HFF-Myc (cell line): ENCODE results near the gene LGMN.

Experiments
- DNase-seq: peaks from one replicate; pipeline ENCODE4 v3.0.0-alpha.2; 2011; ENCODE audit warnings: low read depth; ENCODE audit errors: extremely low read depth
- H3K4me3 ChIP-seq: replicated peaks from 2 replicates; pipeline ENCODE4 v1.5.1; 2011; ENCODE audit warnings: low read depth, mild to moderate bottlenecking, control low read depth, low read length
- TF ChIP-seq, protein P1 (sequence below): IDR thresholded peaks from 2 replicates; pipeline ENCODE4 v1.5.1; 2012; ENCODE audit warnings: mild to moderate bottlenecking, low read depth, low read length, control low read depth; ENCODE audit errors: missing control alignments

LGMN gene

GRCh38 chr14:92666251-92666650, 82.2 kb downstream of the LGMN start:
- H3K4me3 ChIP-seq: no peak overlapping the region
- no peak for DNase-seq

DNA sequence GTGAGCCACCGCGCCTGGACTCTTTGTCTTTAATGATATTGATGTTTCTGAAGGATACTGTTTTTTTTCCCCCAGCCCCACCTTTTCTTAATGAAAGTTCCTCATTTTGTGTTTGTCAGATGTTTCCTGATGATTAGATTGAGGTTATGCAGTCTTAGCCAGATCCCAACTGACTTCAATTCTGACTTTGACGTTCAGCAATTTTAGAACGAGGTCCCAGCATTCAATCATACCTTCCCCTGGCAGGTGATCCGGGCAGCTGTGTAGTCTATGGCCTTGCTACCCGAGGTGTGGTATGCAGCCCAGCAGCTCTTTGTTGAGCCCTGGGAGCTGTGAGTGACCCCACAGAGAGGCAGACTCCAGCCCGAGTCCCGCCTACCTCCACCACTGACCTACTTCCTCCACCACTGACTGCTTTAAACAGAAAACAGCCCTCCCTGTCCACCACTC, 82.7 kb downstream of the LGMN start:
- no peak for DNase-seq
- TF ChIP-seq, protein P1, sequence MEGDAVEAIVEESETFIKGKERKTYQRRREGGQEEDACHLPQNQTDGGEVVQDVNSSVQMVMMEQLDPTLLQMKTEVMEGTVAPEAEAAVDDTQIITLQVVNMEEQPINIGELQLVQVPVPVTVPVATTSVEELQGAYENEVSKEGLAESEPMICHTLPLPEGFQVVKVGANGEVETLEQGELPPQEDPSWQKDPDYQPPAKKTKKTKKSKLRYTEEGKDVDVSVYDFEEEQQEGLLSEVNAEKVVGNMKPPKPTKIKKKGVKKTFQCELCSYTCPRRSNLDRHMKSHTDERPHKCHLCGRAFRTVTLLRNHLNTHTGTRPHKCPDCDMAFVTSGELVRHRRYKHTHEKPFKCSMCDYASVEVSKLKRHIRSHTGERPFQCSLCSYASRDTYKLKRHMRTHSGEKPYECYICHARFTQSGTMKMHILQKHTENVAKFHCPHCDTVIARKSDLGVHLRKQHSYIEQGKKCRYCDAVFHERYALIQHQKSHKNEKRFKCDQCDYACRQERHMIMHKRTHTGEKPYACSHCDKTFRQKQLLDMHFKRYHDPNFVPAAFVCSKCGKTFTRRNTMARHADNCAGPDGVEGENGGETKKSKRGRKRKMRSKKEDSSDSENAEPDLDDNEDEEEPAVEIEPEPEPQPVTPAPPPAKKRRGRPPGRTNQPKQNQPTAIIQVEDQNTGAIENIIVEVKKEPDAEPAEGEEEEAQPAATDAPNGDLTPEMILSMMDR: no peak
- no peak overlapping the region for H3K4me3 ChIP-seq

More at GRCh38 chr14:92666251-92666650, 82.2 kb downstream of the LGMN start:
- TF ChIP-seq, protein P1: no peak

DNA sequence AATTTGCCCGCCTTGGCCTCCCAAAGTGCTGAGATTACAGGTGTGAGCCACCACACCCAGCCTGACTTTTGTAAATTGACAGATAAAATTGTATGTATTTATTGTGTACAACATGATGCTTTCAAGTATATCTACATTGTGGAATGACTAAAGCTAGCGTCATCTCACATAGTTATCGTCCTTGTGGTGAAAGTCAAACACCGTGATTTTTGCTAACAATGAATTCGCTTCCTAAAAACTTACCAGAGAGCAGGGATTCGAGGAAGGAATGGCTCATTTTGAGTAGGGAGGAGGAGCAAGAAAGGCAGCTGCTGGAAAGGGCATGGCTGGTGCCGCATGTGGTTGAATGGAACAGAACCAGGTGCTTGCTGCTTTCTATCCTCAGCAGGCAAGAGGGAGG, 85.4 kb downstream of the LGMN start:
- no peak overlapping the region for H3K4me3 ChIP-seq
- DNase-seq: no peak
- TF ChIP-seq, protein P1: no peak

GRCh38 chr14:92660571-92660970, 87.9 kb downstream of the LGMN start:
- no peak for DNase-seq
- TF ChIP-seq, protein P1: no peak
- H3K4me3 ChIP-seq: no peak overlapping the region

DNA sequence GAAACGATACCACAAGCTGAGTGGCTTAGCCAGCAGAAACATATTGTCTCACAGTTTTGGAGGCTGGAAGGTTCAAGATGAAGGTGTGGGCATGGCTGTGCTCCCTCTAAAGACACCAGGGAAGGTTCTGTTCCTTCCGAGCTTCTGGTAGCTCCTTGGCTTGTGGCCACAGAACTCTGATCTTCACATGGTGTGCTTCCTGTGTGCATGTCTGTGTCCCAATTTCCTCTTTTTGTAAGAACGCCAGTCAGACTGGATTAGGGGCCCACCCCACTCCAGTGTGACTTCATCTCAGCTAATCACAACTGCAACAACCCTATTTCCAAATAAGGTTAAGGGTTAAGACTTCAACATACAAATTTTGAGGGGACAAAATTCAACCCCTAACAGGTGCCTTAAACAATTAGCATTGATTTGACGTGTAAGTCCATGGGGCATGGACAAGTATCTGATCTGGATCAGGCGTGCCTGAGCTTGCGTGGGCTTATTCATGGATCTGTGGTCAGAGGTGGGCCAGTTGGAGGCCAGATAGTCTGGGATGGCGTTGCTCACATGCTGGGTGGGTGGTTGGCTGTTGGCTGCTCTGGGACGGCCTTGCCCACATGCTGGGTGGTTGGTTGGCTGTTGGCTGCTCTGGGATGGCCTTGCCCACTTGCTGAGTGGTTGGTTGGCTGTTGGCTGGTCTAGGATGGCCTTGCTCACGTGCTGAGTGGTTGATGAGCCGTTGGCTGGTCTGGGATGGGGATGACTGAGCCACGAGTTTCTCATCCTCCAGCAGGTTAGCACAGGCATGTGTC, 88.5 kb downstream of the LGMN start:
- no peak for DNase-seq
- TF ChIP-seq, protein P1: no peak
- H3K4me3 ChIP-seq: no peak overlapping the region

DNA sequence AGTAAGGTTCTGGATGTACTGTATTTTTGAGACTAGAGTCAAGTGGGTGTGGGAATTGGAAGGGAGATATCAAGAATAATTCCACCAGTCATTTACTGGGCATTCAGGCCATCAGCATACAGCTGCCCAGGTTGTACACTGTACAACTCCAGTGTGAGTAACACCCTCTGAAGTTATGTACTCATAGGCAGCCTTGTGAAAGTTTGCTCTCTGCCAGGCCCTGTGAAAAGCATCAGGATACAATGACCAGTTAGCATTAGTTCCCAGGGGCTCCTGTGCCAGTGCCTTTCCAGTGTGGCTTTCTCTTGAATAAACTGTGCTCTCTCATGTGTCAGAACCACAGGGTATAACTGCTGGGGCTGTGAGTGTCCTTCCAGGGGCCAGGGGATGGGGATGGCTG, 89.7 kb downstream of the LGMN start:
- no peak for DNase-seq
- TF ChIP-seq, protein P1: no peak
- H3K4me3 ChIP-seq: no peak overlapping the region
